ENCODE data around the gene RPL26. TPM values are rescaled to one million over a fixed set of nuclear protein-coding genes. Genes with fewer than 3 reads are reported as not detected.
A peak's percentile ranks its signal among the peaks of the same experiment; 100 is the strongest.

RPL26 gene
- total RNA-seq, 1 experiment from 2014 or later: 1,369 TPM

DNA sequence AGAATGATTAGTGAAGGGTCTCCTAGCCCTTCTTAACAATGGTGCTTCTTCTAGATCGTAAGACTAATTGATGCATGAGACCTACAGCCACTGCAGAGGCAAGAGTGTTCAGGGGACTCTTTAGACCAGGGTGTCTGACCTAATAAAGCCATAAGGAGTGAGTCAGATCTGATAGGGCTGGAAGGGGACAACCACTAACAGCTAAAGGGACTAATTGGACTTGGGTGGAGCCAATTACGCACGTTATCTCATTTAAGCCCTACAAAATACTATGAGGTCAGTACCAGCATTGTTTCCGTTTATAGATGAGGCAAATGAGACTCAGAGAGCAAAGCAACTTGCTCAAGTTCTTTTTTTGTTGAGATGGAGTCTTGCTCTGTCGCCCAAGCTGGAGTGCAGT lies 29.1 kb upstream of the RPL26 start:
- H2AFZ ChIP-seq (ENCODE audit: low read length): no peak overlapping the region
- no peak overlapping the region for H3K4me2 ChIP-seq (ENCODE audit: low read length)
- no peak for TF ChIP-seq CTCF (conservative IDR thresholded peaks at IDR 0.05; ENCODE audit: low read depth, low read length)
- TF ChIP-seq EZH2phosphoT487 (IDR thresholded peaks at IDR 0.05; ENCODE audit: borderline replicate concordance, low read length): no peak
- no peak for TF ChIP-seq EZH2 (IDR thresholded peaks at IDR 0.05; ENCODE audit: low read length, unreplicated experiment)
- intact Hi-C loops (cut with micrococcal nuclease): no loop called here
- H3K27ac ChIP-seq (ENCODE audit: low read length): no peak overlapping the region
- no peaks in the 10 kb centered on the region for H3K79me2 ChIP-seq (ENCODE audit: low read length)
- no peaks in the 10 kb centered on the region for H3F3A ChIP-seq (ENCODE audit: low read length, unreplicated experiment)
- H3K4me1 ChIP-seq (ENCODE audit: insufficient read depth, low read length): peaks cover 16% of the 10 kb centered on the region
- no peaks in the 10 kb centered on the region for H3K9me2 ChIP-seq (replicated peaks; ENCODE audit: low read length)
- no TSS peak for BruUV-seq (replicated peaks)
- H3K27me3 ChIP-seq (ENCODE audit: low read length): no peaks in the 10 kb centered on the region
- no peak for ATAC-seq
- no peaks in the 10 kb centered on the region for H3K36me3 ChIP-seq (ENCODE audit: low read depth, low read length)
- CTCF ChIA-PET: no interaction called here
- no peak overlapping the region for H3K9ac ChIP-seq (ENCODE audit: low read length)
- H4K20me1 ChIP-seq (ENCODE audit: low read length): no peaks in the 10 kb centered on the region
- DNase-seq: no peak
- H3K4me3 ChIP-seq (ENCODE audit: low read length): no peak overlapping the region
- POLR2A ChIA-PET (ENCODE audit: unreplicated experiment): no interaction called here
- no peaks in the 10 kb centered on the region for H3K9me3 ChIP-seq (ENCODE audit: low read length)

- H2AFZ ChIP-seq (ENCODE audit: low read length): no peak overlapping the region
- no peaks in the 10 kb centered on the region for H3F3A ChIP-seq (ENCODE audit: low read length, unreplicated experiment)
- DNase-seq: no peak
- intact Hi-C loops (cut with micrococcal nuclease): loop anchor here (2.0 kb wide), 1 partner anchor 336 kb away; no protein-coding TSS in a partner anchor
- ChIA-PET CTCF (interaction anchor here (0.8 to 1.2 kb wide), 3 partner anchors 9 to 335 kb away, joined by 3 to 5 read pairs (median 4); no protein-coding TSS in a partner anchor), POLR2A (ENCODE audit: unreplicated experiment) (no interaction called here)
- peak overlapping the region; percentile 21; the same call in 1 of the 2 replicates for H3K4me2 ChIP-seq (ENCODE audit: low read length)
- peaks cover 16% of the 10 kb centered on the region for H3K4me1 ChIP-seq (ENCODE audit: insufficient read depth, low read length)
- no peak for ATAC-seq
- H3K9me3 ChIP-seq (ENCODE audit: low read length): no peaks in the 10 kb centered on the region
- H3K9me2 ChIP-seq (replicated peaks; ENCODE audit: low read length): no peaks in the 10 kb centered on the region
- no peaks in the 10 kb centered on the region for H4K20me1 ChIP-seq (ENCODE audit: low read length)
- no peaks in the 10 kb centered on the region for H3K27me3 ChIP-seq (ENCODE audit: low read length)
- no peak overlapping the region for H3K27ac ChIP-seq (ENCODE audit: low read length)
- no peaks in the 10 kb centered on the region for H3K36me3 ChIP-seq (ENCODE audit: low read depth, low read length)
- no peak for TF ChIP-seq CTCF (conservative IDR thresholded peaks at IDR 0.05; ENCODE audit: low read depth, low read length)
- TF ChIP-seq EZH2phosphoT487 (IDR thresholded peaks at IDR 0.05; ENCODE audit: borderline replicate concordance, low read length): no peak
- no peak for TF ChIP-seq EZH2 (IDR thresholded peaks at IDR 0.05; ENCODE audit: low read length, unreplicated experiment)
- H3K4me3 ChIP-seq (ENCODE audit: low read length): no peak overlapping the region
- no TSS peak for BruUV-seq (replicated peaks)
- H3K9ac ChIP-seq (ENCODE audit: low read length): no peak overlapping the region
- no peaks in the 10 kb centered on the region for H3K79me2 ChIP-seq (ENCODE audit: low read length)
These were observed 27.9 kb upstream of the RPL26 start for GRCh38 chr17:8410883-8411238.

- Histone ChIP-seq H3K4me2 (ENCODE audit: low read length) (peak overlapping the region; percentile 86), H2AFZ (ENCODE audit: low read length) (peak overlapping the region; percentile 83), H3K27ac (ENCODE audit: low read length) (peak overlapping the region; percentile 50), H3K27me3 (ENCODE audit: low read length) (no peaks in the 10 kb centered on the region), H3K9me3 (ENCODE audit: low read length) (no peaks in the 10 kb centered on the region), H3K9me2 (replicated peaks; ENCODE audit: low read length) (no peaks in the 10 kb centered on the region), H3K4me3 (ENCODE audit: low read length) (peak overlapping the region; percentile 58), H4K20me1 (ENCODE audit: low read length) (no peaks in the 10 kb centered on the region), H3K36me3 (ENCODE audit: low read depth, low read length) (no peaks in the 10 kb centered on the region), H3K4me1 (ENCODE audit: insufficient read depth, low read length) (peaks cover 16% of the 10 kb centered on the region), H3K9ac (ENCODE audit: low read length) (no peak overlapping the region), H3K79me2 (ENCODE audit: low read length) (no peaks in the 10 kb centered on the region), H3F3A (ENCODE audit: low read length, unreplicated experiment) (no peaks in the 10 kb centered on the region)
- no TSS peak for BruUV-seq (replicated peaks)
- ATAC-seq: peak; percentile 89
- intact Hi-C loops (cut with micrococcal nuclease): loop anchor here (2.0 kb wide), 1 partner anchor 337 kb away; no protein-coding TSS in a partner anchor
- DNase-seq: peak; percentile 84
- ChIA-PET CTCF (interaction anchor here (0.8 to 1.2 kb wide), 5 partner anchors 10 to 375 kb away, joined by 3 to 10 read pairs (median 5); partner anchors contain the start of gene NDEL1), POLR2A (ENCODE audit: unreplicated experiment) (no interaction called here)
- no peak for TF ChIP-seq EZH2 (IDR thresholded peaks at IDR 0.05; ENCODE audit: low read length, unreplicated experiment)
- peak; percentile 81 for TF ChIP-seq CTCF (conservative IDR thresholded peaks at IDR 0.05; ENCODE audit: low read depth, low read length)
- no peak for TF ChIP-seq EZH2phosphoT487 (IDR thresholded peaks at IDR 0.05; ENCODE audit: borderline replicate concordance, low read length)
These were observed 27.2 kb upstream of the RPL26 start for GRCh38 chr17:8409966-8410882.

Data from PC-3 (cell line).